GM19239 (cell line): ENCODE measurements around the gene SELENOM.
A peak's percentile ranks its signal among the peaks of the same experiment; 100 is the strongest.

ENCODE experiments used
- DNase-seq: peaks from one replicate; pipeline ENCODE4 v3.0.0; 2011; ENCODE audit warnings: low spot score; ENCODE audit not compliant: insufficient read length
- FAIRE-seq: peaks from 2 replicates; lab custom pipeline; 2011; peaks lifted over from hg19 to GRCh38; lab: Jason Lieb, UNC

SELENOM gene

GRCh38 chr22:31094021-31094551 is 13.3 kb downstream of the SELENOM start:
- FAIRE-seq (no peak), DNase-seq (peak; percentile 1)

GRCh38 chr22:31093086-31093850 is 14.1 kb downstream of the SELENOM start:
- DNase-seq (peak; percentile 6), FAIRE-seq (no peak)

GRCh38 chr22:31092161-31092560 is 15.2 kb downstream of the SELENOM start:
- no peak for DNase-seq
- no peak for FAIRE-seq

GRCh38 chr22:31091106-31091975 is 16.0 kb downstream of the SELENOM start:
- FAIRE-seq, result no peak

GRCh38 chr22:31090217-31091085 is 16.9 kb downstream of the SELENOM start:
- FAIRE-seq (no peak), DNase-seq (peak; percentile 10)

More at GRCh38 chr22:31091106-31091975, 16.0 kb downstream of the SELENOM start:
- DNase-seq, result peak; percentile 3

GRCh38 chr22:31089160-31090100 is 17.9 kb downstream of the SELENOM start:
- peak; percentile 79 for DNase-seq
- FAIRE-seq, result peak; percentile 42

GRCh38 chr22:31088233-31088986 is 19.0 kb downstream of the SELENOM start:
- DNase-seq, result peak; percentile 3
- no peak for FAIRE-seq

- DNase-seq, result no peak
- FAIRE-seq, result no peak
These were observed 19.6 kb downstream of the SELENOM start for GRCh38 chr22:31087744-31088215.

- peak; percentile 1 for DNase-seq
- FAIRE-seq, result no peak
These were observed 20.6 kb downstream of the SELENOM start for GRCh38 chr22:31086703-31087330.

GRCh38 chr22:31085928-31086327 is 21.4 kb downstream of the SELENOM start:
- no peak for FAIRE-seq

GRCh38 chr22:31085493-31085824 is 21.9 kb downstream of the SELENOM start:
- DNase-seq, result peak; percentile 13
- peak; percentile 48 for FAIRE-seq

More at GRCh38 chr22:31085928-31086327, 21.4 kb downstream of the SELENOM start:
- DNase-seq, result no peak

GRCh38 chr22:31084811-31085492 is 22.4 kb downstream of the SELENOM start:
- FAIRE-seq (no peak), DNase-seq (peak; percentile 92)

GRCh38 chr22:31083923-31084810 is 23.2 kb downstream of the SELENOM start:
- peak; percentile 12 for DNase-seq
- FAIRE-seq, result peak; percentile 88

- DNase-seq (peak; percentile 0), FAIRE-seq (peak; percentile 57)
These were observed 24.0 kb downstream of the SELENOM start for GRCh38 chr22:31083377-31083768.

GRCh38 chr22:31082606-31083376 is 24.6 kb downstream of the SELENOM start:
- FAIRE-seq, result peak; percentile 4

More at GRCh38 chr22:31082606-31083376, 24.6 kb downstream of the SELENOM start:
- DNase-seq, result peak; percentile 9
